Measurements from ENCODE around the gene ELL3. TPM values are rescaled to one million over a fixed set of nuclear protein-coding genes. Genes with fewer than 3 reads are reported as not detected.
"Not testable (repeated sequence)": the region's sequence is repeated elsewhere in the genome, so short reads cannot be mapped to it uniquely, and the experiment has no call there.

ELL3 gene
- total RNA-seq, 1 donor from 2014 or later, result 2.4 TPM

DNA sequence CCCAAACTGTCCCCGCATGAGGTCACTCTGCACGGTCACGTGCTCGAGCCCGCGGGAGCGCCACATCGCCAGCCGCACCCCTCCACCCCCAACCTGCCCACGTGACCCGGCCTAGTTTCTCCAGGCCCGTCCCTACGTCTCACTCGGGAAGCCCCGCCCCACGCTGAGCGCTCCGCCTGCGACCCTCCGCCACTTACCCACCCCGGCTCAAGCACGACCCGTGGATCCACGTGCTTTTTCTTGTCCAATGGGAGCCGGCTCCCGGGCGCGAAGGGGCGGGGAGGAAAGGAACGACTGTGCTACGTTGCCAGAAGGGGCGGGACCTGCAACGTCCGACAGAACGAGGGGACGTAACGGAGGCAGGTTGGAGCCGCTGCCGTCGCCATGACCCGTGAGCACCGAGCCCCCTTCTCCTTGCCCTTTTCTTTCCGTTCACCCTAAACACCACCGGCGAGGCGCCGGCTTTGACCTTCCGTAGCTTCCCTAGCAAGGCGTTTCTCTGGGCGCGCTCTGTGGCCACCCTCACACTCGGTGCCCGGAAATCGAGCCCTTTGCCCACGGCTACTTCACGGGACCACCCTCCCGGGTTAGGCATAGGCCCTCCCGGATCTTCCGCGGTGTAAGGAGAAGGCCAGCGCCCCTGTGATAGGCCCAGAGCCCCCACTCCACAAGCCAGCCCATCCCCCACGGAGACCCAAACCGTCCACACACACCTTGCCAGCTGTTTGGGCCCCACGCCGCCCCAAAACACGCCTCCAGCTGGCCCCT, 15.4 kb upstream of the ELL3 start, which contains the start of gene SERF2:
SERF2 (plus strand) TSS at position 328 of the 768 bp plus-strand sequence; CDS start at position 385, 57 bp downstream.
- ATAC-seq, result peak; percentile 92
- DNase-seq (ENCODE audit: low spot score), result peak; percentile 100

DNA sequence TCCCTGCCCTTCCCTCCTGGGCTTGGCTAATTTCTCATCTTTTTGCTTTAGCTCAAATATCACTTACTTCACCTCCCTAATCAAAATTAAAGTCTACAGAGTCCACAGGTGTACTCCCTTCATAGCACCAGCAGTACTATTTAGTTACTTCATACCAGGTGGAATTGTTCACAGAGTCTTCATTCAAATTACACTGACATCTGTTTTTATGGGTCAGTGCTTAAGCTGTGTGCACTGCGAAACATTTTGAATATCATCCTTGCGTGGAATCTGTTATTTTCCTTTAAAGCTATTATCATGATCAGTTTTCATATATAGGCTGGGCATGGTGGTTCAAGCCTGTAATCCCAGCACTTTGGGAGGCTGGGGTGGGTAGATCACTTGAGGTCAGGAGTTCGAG, 12.6 kb upstream of the ELL3 start:
- DNase-seq (ENCODE audit: low spot score), result no peak
- ATAC-seq, result no peak

DNA sequence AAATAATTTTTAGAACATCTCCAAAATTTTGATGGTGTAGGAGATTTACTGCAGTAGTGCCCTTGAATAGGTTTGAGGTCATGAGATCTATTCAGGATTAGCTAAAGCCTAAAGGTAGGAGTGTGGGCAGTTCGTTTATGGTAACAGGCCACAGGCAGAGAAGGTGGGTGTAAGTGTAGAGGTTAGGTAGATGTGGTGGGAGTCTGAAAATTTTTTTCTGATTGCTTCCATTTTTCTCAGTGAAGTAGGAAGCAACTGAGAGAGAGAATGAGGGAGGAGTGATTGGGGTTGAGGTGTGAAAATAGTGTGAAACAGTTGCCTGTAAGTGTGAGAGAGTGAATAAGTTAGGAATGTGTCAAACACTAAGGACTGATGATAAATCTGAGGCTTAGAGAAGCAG, 2.2 kb upstream of the ELL3 start:
- no peak for DNase-seq (ENCODE audit: low spot score)
- ATAC-seq, result no peak

DNA sequence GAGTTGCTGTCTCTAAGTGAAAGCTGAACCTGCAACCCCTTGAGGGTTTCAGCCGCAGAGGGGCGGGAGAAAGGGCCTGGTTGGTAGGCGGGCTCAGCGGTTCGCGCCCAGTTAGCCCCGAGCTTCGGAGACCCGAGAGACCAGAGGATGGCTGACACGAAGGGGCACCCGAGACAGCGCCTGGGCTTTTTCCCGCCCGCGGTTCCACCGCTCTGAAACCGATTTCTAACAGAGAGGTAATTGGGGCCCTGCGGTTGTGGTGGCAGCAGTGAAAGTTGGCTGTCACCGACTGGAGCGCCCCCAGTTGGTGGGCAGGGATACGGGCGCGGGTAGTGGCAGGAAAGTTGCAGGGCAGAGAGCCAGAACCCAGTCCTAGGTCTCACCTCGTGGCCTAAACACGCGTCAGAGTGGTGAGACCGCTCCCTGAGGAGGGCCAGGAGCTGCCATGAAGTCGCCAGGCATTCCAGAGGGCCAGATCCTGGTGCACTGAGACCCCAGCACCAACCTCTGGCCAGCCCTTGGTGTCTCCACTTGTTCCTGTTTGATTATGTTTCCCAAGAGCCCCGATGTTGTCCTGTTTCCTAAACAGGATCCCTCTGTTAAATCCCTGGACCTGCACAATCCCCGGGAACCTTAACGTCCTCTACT, 625 bp upstream of the ELL3 start:
- ATAC-seq, result peak; percentile 72
- peak; percentile 87 for DNase-seq (ENCODE audit: low spot score)

DNA sequence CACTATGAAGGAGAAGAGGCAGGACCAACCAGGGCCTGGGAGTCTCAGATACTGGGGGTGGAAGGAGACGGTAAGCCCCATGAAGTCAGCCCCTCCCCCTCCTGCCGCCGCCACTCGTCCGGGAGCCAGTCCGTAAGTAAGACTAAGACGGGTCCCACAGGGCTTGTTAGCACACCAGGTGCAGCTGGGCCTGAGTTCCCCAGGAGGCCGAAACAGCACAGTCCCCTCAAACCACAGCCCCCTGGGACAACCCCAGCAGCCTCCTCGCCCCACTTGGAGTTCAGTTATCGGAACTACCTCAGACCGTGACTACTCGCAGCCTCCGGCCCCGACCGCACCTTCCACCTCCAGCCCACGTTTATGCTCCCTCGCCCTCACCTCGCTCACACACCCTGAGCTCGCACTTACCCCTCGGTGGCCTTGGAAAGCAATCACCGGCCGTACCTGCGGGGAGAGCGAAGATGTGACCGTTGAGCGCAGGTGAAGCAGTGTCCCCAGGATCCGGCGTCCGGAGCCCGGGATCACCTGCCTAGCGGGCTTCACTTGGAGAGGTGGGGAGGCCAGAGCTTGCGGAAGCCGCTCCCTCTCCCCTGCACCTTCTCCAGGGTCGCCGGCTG, 557 bp downstream of the ELL3 start:
- no peak for DNase-seq (ENCODE audit: low spot score)
- ATAC-seq, result peak; percentile 19

DNA sequence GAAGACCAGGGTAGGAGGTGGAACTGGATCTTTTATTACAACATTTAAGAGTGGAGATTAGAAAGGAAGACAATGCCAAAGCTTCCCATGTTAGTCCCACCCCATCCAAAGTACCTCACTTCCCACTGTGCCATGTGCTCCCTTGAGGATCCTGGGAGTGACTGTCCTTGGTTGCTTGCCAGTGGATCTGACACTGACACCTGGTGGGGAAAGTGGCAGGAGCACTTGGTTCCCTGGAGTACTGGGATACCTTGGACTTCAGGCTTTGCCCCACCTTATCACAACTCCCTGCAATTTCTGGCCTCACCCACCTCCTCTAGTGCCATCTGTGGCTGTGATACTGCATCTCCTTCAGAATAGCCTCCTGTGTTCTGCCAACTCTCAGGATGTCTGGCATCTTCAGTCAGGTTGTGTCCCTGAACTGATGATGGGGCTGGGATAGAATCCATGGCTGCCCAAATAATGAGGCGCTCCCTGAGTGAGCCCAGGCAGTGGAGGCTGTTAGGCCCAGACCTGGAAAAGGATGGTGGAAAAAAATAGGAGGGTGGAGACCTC, 1.3 kb downstream of the ELL3 start:
- peak; percentile 58 for ATAC-seq
- DNase-seq (ENCODE audit: low spot score), result peak; percentile 78

DNA sequence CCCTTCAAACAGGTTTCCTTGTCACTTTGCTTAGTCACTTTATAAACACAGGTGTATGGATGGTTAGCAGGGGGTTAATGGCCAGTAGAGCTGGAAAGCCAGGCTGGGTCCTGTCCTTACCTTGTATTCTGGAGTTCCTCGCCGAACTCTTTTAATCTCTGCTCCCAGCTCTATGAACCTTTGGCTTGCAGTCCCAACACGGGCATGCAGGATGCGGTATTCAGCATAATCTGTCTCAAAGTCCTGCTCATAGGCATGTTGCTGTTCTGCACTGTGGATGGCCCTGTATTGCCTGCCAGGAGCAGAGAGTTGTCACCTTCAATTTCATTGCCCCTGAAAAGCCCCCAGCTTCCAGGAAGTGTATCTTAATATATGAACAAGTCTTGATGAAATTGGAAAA, 2.7 kb downstream of the ELL3 start:
- no peak for ATAC-seq

DNA sequence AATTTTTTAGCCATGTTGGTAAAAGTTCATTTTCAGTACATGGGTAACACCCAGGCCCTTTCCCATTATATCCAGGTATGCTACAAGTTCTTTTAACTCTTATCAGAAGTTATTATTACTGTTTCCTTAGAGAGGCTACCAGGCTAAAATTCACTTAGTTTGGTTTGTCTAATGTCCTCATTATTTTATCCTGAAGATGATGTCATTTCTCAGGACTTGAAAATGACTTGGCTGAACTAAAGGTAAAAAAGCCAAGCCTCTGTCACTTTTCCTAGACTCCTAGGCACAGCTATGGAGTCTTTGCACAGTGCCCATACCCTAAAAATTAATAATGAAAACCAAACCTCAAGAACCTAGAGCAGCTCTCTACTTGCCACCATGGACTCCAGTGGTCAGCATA, 4.1 kb downstream of the ELL3 start:
- DNase-seq (ENCODE audit: low spot score), result no peak
- ATAC-seq, result no peak

More for the DNA sequence above, 2.7 kb downstream of the ELL3 start:
- DNase-seq (ENCODE audit: low spot score), result no peak

DNA sequence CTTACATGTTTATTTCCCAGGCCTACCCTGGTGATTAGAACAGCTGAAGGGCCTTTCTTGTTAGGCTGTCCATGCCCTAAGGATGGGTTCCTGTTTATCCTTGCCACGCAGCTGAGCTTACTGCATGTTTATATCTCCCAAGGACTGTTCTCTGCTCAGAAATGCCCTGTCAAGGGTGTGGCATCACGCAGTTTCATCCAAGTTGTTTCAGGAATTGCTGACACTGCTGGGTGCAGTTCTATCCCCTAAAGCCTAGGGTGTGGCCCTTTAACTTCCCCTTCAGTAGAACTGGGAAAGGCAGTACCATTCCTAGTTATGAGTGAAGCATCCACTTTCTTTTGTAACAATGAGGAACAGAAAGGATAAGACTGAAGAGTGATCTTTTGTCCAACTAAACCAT, 5.0 kb downstream of the ELL3 start:
- no peak for DNase-seq (ENCODE audit: low spot score)
- ATAC-seq, result no peak

DNA sequence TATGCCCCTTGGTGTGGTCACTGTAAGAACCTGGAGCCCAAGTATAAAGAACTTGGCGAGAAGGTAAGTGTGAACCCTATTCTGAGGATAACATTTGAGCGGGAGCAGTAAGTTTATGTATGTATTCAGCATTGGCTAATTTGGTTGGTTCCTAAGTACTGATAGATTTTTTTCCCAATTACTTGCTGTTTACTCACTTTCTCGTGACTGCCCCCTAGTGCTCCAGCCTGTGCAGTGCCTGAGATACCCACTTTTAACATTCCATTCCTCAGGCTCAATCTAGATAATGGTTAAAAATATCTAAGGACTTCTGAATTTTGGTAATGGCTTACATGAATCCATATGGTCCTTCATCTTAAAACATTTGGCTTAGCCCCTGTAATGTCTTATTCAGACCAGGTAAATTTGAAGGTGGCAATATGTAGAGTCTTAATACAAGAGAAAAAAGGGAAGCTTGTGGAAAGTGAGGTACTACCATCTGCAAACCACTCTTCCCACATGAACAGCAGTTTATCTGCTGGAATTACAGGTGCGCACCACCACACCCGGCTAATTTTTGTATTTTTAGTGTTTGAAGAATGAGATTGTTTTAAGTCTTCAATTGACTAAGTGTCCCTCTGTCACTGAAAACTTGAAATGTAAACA, 7.1 kb downstream of the ELL3 start:
- DNase-seq (ENCODE audit: low spot score), result no peak
- ATAC-seq, result peak; percentile 75

DNA sequence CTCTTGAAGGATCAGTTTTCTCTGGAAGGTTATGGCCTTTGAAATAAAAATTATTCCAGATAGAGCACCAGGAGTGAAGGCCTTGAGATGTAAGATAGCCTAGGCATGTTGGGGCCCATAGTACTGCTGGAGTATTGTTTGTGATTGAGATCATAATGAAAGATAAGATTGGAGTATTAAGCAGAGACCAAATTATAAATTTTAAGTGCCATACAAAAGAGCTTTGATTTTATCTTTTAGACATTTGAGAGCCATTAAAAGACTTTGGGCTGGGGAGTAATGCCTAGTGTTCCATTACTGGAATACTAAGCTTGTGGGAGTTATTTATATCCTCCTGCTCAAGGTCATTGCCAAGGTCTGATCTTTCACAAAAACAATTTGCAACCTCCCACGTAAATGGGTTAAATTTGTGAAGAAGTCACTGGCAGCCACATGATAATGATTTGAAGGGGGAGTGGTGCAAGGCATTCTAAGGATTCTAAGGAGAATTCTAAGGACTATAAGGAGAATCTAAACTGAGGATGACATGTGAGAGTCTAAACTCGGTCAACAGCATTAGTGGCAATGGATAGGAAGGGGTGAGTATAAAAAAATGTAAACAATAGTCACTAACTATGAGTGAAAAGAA, 12.8 kb downstream of the ELL3 start:
- DNase-seq (ENCODE audit: low spot score) (no peak), ATAC-seq (no peak)

DNA sequence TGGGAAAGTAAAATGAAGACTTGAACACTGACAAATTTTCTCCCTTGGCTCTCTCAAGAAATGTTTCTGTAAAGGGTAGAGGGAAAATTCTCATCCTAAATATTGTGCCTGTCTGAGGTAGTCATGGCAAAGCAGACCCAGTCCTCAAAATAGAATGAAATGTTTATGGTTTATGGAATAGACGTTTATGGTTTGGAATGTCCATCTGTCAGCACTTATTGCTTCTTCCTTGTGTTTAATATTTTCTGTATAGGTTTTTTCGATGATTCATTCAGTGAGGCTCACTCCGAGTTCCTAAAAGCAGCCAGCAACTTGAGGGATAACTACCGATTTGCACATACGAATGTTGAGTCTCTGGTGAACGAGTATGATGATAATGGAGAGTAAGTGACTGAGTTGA, 13.9 kb downstream of the ELL3 start:
- ATAC-seq, result no peak
- no peak for DNase-seq (ENCODE audit: low spot score)

DNA sequence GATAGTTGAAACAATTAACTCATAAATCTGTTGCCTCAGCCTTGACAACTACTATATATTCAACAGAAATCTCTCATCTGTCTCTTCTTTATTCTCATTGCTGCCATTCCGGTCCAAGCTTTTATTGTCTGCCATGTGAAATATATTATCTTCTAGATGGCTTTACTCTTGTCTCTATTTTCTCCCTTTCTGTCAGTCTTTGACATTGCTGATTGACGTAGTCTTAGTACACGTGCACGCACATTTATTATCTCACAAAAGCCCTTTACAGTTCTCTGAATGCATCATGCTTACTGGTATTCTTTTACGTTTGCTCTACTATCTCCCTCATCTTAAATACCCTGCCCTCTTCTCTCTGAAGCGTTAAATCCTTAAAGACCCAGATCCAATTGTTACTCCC, 24.9 kb downstream of the ELL3 start:
- no peak for ATAC-seq
- no peak for DNase-seq (ENCODE audit: low spot score)

DNA sequence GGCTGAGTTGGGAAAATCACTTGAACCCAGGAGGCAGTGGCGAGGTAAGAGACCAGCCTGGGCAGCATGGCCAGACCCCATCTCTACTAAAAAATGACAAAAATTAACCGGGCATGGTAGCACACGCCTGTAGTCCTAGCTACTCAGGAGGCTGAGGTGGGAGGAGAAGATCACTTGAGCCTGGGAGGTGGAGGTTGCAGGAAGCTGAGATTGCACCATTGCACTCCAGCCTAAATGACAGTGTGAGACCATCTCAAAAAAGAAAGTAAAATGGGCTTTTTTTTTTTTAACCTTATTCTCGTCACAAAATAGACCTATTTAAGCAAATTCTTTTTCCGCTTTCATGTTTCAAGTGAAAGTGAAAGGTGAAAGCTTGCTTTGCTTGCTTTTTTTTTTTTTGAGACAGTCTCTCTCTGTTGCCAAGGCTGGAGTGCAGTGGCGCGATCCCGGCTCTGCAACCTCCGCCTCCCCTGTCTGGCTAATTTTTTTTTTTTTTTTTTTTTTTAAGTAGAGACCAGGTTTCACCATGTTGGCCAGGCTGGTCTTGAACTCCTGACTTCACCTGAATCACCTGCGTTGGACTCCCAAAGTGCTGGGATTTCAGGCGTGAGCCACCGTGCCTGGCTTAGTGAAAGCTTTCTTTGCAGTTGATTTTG, 26.9 kb downstream of the ELL3 start:
- ATAC-seq (peak; percentile 21), DNase-seq (ENCODE audit: low spot score) (no peak)

DNA sequence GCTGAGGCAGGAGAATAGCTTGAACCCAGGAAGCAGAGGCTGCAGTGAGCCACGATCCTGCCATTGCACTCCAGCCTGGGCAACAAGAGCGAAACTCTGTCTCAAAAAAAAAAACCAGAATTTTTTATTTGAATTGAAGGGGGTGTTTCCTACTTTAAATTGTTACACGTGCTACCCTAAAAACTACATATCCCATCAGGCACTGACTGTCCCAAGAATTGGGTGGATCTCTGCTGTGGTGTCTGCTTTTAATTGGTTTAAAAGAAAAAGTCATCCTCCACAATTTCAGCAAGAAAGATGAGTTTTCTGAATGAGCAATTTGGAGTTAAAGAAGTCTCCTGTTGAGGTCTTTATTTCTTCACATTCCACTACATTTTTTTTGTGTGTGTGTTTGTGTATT, 28.4 kb downstream of the ELL3 start:
- ATAC-seq (no peak), DNase-seq (ENCODE audit: low spot score) (no peak)

DNA sequence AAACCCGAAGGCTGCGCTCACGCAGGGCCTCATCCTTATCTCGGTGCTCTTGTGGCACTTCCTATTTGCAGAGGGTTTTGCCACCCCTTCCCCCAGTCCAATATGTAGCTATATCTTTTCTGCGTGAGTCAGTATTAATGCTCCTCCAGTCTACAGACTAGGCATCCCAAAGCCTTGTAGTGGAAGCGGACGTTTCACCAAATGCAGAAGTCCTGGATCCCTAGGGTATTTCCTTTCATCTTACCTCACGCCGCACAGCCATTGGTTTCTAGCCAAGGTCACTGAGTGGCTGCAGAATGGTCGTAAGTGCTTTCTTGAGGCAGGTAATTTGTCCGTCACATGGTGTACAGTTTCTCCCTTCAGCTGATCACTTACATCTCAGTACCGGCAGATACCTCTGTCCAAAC, 29.9 kb downstream of the ELL3 start:
- not testable (repeated sequence) for DNase-seq (ENCODE audit: low spot score)
- ATAC-seq, result peak; percentile 39

DNA sequence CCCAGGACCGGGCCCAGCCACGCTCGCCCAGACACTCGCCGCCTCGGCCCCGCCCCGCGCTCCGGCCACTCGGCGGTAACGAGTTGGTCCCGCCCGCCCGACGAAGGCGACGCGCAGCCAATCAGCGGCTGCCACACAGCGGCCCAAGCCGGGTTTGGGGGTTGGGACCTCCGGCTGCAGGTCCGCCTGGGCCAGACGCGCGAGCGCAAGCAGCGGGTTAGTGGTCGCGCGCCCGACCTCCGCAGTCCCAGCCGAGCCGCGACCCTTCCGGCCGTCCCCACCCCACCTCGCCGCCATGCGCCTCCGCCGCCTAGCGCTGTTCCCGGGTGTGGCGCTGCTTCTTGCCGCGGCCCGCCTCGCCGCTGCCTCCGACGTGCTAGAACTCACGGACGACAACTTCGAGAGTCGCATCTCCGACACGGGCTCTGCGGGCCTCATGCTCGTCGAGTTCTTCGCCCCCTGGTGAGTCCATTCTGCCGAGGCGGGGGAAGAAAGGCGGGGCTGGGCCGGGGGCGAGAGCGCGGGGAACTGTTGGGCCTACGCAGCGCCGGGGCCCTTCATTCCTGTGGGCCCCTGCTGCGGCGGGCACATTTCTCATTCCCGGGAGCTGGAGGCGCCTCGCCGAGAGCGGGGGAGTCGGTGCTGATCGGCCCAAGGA, 30.4 kb downstream of the ELL3 start, which contains the start of gene PDIA3:
PDIA3 (plus strand) TSS at position 194 of the 658 bp plus-strand sequence; CDS start at position 296, 102 bp downstream.
- ATAC-seq (peak; percentile 96), DNase-seq (ENCODE audit: low spot score) (peak; percentile 97)

DNA sequence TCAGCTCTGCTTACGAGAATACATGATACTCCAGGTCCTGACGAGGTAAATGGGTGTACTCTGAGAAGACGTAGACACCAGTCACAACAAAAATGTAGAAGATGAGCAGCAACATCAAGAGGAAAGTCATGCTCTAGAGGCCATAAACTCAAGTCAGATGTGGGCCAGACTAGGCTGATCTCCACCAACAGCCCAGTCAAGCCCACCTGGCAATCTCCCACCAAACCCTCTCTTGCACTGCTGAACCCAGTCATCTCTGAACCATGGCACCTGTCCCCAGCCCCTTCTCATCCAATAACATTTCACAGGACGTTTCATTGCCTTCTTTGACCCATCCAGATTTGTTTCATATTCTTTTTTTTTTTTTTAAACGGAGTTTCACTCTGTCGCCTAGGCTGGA, 41.4 kb downstream of the ELL3 start:
- DNase-seq (ENCODE audit: low spot score), result no peak
- no peak for ATAC-seq

DNA sequence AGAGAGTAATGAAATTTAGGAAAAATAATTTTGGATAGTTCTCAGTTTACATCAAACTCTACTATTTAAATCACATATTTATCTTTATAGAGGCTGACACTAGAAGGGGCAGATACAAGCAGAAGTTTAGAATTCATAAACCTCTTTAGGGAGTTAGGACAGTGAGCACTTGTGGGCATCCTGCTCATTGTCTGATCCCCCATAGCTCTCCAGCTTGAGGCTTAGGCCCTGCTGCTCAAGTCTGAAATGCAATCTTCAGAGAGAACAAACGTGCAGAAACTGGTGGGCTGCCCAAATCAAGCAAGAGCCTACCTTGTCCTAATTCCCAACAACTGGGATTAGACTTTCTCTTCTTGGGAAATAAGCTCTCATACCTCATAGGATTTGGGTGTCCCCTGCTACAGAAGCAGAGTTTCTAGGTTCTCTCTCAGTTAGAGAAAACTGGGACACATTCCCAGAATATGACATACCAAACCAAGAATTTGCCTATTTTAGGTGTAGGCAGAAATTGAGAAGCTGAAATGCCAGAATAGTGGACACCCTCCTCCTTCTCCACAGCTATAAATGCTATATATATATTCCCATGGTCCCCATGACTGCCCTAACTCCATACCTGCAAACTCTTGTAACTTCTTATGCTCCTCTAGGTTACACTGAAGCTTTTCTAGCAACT, 48.6 kb downstream of the ELL3 start:
- DNase-seq (ENCODE audit: low spot score); ATAC-seq: not testable (repeated sequence)
